ENCODE results near the gene MOSPD3.
"Not testable (repeated sequence)": the region's sequence is repeated elsewhere in the genome, so short reads cannot be mapped to it uniquely, and the experiment has no call there.

The MOSPD3 gene

DNA sequence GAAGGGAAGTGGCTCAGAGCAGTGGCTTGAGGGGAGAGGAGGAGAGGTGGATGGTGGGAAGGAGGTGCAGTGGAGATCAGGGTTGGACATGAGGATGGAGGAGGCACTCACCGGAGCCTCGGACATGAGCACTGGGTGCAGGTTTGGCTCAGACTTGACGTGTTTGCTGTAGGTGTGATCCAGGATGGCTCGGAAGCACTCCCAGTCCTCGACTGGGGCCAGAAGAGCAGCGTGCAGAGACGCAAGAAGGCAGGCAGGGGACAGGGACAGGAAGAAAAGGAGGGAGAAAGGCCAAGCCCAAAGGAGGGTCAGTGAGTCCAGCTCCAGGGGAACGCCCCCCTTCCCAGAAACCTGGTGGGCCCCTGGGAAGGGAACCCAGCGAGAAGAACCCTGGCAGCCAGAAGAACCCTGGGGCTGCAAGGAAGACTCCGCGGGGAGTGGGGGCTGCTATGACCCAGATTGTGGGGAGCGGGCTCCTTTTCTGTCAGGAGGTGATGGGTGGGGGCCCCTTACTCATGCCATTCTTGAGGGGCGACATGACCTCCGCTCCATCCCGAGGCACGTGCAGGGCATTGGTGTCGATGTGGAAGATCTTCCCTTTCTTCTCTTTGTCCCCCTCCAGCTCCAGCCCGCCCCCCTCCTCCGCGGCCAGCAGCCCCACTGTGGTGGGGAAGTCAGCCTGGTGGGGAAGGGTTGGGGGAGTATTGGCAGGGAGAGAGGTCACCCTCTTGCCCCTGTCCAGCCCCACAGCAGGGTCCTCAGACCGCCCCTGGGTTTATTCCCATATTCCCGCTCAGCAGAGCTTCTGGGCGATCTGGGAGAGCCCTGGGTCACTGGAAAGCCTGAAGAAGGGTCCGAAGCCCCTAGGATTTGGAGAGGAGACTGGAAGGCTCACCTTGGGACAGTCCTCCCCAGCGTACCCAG is 42.8 kb downstream of the MOSPD3 start:
- H3K4me2 ChIP-seq (ENCODE audit: low read length), result no peak overlapping the region
- no peaks in the 10 kb centered on the region for H3K9me2 ChIP-seq (replicated peaks; ENCODE audit: control insufficient read depth, low read length)
- no peaks in the 10 kb centered on the region for H3K79me2 ChIP-seq (ENCODE audit: control insufficient read depth, low read length)
- H3F3A ChIP-seq (ENCODE audit: control insufficient read depth, insufficient read depth), result peaks cover 2% of the 10 kb centered on the region; the same call in 1 of the 2 replicates
- no peak overlapping the region for H3K27ac ChIP-seq (ENCODE audit: low read depth, low read length)
- H3K27me3 ChIP-seq (ENCODE audit: control insufficient read depth, low read length), result peaks cover 14% of the 10 kb centered on the region; the same call in 1 of the 2 replicates
- no peak overlapping the region for H3K4me3 ChIP-seq (ENCODE audit: low read length)
- H3K36me3 ChIP-seq (ENCODE audit: control insufficient read depth, low read length), result no peaks in the 10 kb centered on the region
- H3K4me1 ChIP-seq (ENCODE audit: control insufficient read depth, low read length), result no peaks in the 10 kb centered on the region
- no peaks in the 10 kb centered on the region for H3K9me3 ChIP-seq (ENCODE audit: control insufficient read depth, insufficient read depth, low read length)
- H4K20me1 ChIP-seq (ENCODE audit: control insufficient read depth, insufficient read depth, low read depth, low read length), result no peaks in the 10 kb centered on the region
- no peak for TF ChIP-seq EZH2phosphoT487 (IDR thresholded peaks at IDR 0.05; ENCODE audit: borderline replicate concordance, low read length)
- TF ChIP-seq CTCF (IDR thresholded peaks at IDR 0.05; ENCODE audit: low read depth, low read length, poor library complexity, severe bottlenecking), result no peak

GRCh38 chr7:100655908-100656674 is 43.8 kb downstream of the MOSPD3 start, which contains the start of gene ACTL6B:
Gene ACTL6B (minus strand): TSS chr7:100656448. CDS start chr7:100656354, 94 bp downstream.
- Histone ChIP-seq H3K27me3 (ENCODE audit: control insufficient read depth, low read length) (peaks cover 13% of the 10 kb centered on the region; the same call in 1 of the 2 replicates), H3K4me2 (ENCODE audit: low read length) (no peak within 1 kb of the TSS), H3K36me3 (ENCODE audit: control insufficient read depth, low read length) (no peaks in the 10 kb centered on the region), H3K27ac (ENCODE audit: low read depth, low read length) (no peak within 1 kb of the TSS), H4K20me1 (ENCODE audit: control insufficient read depth, insufficient read depth, low read depth, low read length) (no peaks in the 10 kb centered on the region), H3K4me1 (ENCODE audit: control insufficient read depth, low read length) (no peaks in the 10 kb centered on the region), H3K79me2 (ENCODE audit: control insufficient read depth, low read length) (no peaks in the 10 kb centered on the region), H3K9me3 (ENCODE audit: control insufficient read depth, insufficient read depth, low read length) (no peaks in the 10 kb centered on the region), H3F3A (ENCODE audit: control insufficient read depth, insufficient read depth) (peaks cover 2% of the 10 kb centered on the region; the same call in 1 of the 2 replicates), H3K4me3 (ENCODE audit: low read length) (no peak within 1 kb of the TSS), H3K9me2 (replicated peaks; ENCODE audit: control insufficient read depth, low read length) (no peaks in the 10 kb centered on the region)
- TF ChIP-seq EZH2phosphoT487 (IDR thresholded peaks at IDR 0.05; ENCODE audit: borderline replicate concordance, low read length) (no peak), CTCF (IDR thresholded peaks at IDR 0.05; ENCODE audit: low read depth, low read length, poor library complexity, severe bottlenecking) (no peak)

DNA sequence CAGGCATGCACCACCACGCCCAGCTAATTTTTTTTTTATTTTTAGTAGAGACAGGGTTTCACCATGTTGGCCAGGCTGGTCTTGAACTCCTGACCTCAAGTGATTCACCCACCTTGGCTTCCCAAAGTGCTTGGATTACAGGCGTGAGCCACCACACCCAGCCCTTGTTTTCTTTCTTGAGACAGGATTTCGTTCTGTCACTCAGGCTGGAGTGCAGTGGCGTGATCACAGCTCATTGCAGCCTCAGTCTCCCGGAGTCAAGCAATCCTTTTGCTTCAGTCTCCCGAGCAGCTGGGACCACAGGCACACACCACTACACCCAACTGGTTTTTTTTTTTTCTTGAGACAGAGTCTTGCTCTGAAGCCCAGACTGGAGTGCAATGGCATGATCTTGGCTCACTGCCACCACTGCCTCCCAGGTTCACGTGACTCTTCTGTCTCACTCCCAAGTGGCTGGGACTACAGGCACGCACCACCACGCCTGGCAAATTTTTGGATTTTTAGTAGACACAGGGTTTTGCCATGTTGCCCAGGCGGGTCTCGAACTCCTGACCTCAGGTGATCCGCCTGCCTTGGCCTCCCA is 49.9 kb downstream of the MOSPD3 start:
- peaks cover 25% of the 10 kb centered on the region for H3K27me3 ChIP-seq (ENCODE audit: control insufficient read depth, low read length)
- H3K9me2 ChIP-seq (replicated peaks; ENCODE audit: control insufficient read depth, low read length); H4K20me1 ChIP-seq (ENCODE audit: control insufficient read depth, insufficient read depth, low read depth, low read length); H3K79me2 ChIP-seq (ENCODE audit: control insufficient read depth, low read length); H3F3A ChIP-seq (ENCODE audit: control insufficient read depth, insufficient read depth); H3K27ac ChIP-seq (ENCODE audit: low read depth, low read length); H3K4me1 ChIP-seq (ENCODE audit: control insufficient read depth, low read length); H3K9me3 ChIP-seq (ENCODE audit: control insufficient read depth, insufficient read depth, low read length); H3K4me2 ChIP-seq (ENCODE audit: low read length); H3K36me3 ChIP-seq (ENCODE audit: control insufficient read depth, low read length); H3K4me3 ChIP-seq (ENCODE audit: low read length): not testable (repeated sequence)
